Measurements from ENCODE around the gene ADIPOR1.

The ADIPOR1 gene

DNA sequence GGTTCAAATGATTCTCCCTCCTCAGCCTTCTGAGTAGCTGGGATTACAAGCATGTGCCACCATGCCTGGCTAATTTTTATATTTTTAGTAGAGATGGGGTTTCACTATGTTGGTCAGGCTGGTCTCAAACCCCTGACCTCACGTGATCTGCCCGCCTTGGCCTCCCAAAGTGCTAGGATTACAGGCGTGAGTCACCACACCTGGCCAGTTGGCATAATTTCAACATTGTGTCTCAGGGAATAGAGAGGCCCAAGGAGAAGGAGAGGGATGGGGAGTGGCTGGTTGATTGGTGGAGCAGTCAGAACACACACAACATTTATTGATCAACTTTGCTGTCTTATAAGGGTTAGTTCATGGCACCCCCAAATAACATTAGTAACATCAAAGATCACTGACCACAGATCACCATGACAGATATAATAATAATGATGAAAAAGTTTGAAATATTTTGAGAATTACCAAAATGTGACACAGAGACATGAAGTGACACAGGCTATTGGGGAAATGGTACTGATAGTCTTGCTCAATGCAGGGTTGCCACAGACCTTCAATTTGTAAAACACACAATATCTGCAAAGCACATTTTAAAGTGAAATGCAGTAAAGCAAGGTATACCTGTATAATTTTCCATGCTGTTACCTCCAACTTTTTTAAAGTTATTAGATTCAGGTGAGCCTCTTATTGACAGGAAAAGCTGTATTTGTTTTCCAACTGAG is 24.8 kb upstream of the ADIPOR1 start:
- no peak for DNase-seq (ENCODE audit: low spot score in 2 of 2)
- no peaks in the 10 kb centered on the region for H3K9me3 Mint-ChIP-seq
- no peak overlapping the region for H3K4me3 Mint-ChIP-seq
- H3K4me1 Mint-ChIP-seq = no peaks in the 10 kb centered on the region
- no peak for ATAC-seq
- H3K27ac Mint-ChIP-seq = no peak overlapping the region
- no peaks in the 10 kb centered on the region for H3K36me3 Mint-ChIP-seq

DNA sequence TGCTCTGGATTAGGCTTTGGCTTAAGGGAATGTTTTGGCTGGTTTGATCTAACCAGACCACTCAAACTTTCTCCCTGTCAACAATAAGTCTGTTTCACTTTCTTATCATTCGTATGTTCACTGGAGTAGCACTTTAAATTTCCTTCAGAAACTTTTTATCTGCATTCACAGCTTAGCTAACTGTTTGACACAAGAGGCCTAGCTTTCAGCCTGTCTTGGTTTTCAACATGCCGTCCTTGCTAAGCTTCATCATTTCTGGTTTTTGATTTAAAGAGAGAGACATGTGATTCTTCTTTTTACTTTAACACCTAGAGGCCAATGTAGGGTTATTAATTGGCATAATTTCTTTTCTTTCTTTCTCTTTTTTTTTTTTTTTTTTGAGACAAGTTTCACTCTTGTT is 23.8 kb upstream of the ADIPOR1 start:
- H3K36me3 Mint-ChIP-seq = no peaks in the 10 kb centered on the region
- H3K27ac Mint-ChIP-seq = no peak overlapping the region
- no peaks in the 10 kb centered on the region for H3K9me3 Mint-ChIP-seq
- no peak for ATAC-seq
- H3K4me3 Mint-ChIP-seq = no peak overlapping the region
- H3K4me1 Mint-ChIP-seq = no peaks in the 10 kb centered on the region
- no peak for DNase-seq (ENCODE audit: low spot score in 2 of 2)

DNA sequence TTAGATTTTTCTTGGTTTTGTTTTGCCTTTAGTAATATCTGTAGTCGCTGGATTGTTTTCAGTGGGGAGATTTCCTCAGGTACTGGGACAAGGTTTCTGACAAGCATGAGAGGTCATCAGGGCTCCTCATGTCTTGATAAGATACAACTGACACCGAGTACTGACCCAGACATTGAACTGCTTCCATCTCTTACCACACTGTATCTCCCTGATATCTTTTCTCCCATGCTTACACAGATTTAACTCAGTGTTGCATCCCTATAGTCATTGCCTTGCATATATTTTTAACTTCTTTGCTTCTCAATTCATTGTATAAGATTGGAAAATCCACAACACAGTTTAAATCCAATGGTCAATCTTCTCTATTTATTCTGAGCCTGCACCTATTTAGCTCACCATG is 21.3 kb upstream of the ADIPOR1 start:
- DNase-seq (ENCODE audit: low spot score in 2 of 2) (no peak), ATAC-seq (no peak)
- Mint-ChIP-seq H3K4me1 (no peaks in the 10 kb centered on the region), H3K9me3 (no peaks in the 10 kb centered on the region), H3K27ac (no peak overlapping the region), H3K36me3 (no peaks in the 10 kb centered on the region), H3K4me3 (no peak overlapping the region)

DNA sequence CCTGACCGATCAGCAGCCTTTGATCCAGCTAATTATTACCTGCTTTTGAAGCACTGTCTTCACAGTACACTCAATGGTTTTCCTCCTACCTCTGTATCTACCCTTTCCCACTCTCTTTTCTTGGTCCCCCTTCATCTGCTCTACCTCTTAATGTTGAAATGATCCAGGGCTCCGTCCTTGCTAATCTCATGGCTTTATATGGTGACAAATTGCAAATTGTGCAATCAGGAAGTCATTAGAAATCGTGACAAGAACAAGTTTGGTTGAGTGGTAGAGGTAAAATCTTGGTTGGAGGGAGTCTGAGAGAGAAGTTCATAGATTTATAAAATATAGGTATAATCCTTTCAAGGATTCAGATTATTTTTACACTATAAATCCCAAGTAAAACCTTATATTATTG is 18.5 kb upstream of the ADIPOR1 start:
- H3K4me1 Mint-ChIP-seq = no peaks in the 10 kb centered on the region
- no peaks in the 10 kb centered on the region for H3K9me3 Mint-ChIP-seq
- no peak overlapping the region for H3K27ac Mint-ChIP-seq
- ATAC-seq (no peak), DNase-seq (ENCODE audit: low spot score in 2 of 2) (no peak)
- no peaks in the 10 kb centered on the region for H3K36me3 Mint-ChIP-seq
- H3K4me3 Mint-ChIP-seq = no peak overlapping the region

DNA sequence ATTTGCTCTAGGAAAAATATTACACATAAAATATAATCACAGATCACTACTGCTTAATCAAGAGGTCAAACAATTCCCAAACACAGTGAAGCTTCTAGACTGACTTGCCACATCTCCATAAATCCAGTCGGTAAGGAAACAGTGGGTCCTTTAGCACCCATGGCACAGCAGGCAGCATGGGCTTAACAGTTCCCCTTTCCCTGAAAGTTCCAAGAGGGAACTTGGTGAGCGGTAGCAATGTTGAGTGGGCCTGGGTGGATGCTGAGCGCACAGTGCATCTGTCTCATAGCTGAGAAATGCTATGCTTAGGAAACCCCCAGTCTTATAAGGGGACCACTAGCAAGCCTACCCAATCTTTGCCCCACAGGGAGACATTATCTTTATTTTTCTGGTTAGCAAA is 16.7 kb upstream of the ADIPOR1 start:
- Mint-ChIP-seq H3K36me3 (no peaks in the 10 kb centered on the region), H3K27ac (no peak overlapping the region), H3K4me3 (no peak overlapping the region), H3K9me3 (no peaks in the 10 kb centered on the region), H3K4me1 (no peaks in the 10 kb centered on the region)
- ATAC-seq (no peak), DNase-seq (ENCODE audit: low spot score in 2 of 2) (no peak)

DNA sequence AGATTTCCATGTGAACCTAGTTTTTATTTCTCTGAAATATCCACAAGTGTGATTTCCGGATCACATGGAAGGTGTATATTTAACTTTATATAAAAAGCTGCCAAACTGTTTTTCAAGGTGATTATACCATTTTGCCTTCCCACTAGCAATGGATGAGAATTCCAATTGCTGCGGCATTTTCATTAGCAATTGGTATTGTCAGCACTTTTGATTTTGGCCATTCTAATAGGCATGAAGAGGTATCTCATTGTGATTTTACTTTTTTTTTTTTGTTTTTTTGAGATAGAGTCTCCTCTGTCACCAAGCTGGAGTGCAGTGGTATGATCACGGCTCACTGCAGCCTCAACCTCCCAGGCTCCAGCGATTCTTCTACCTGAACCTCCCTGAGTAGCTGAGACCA is 13.9 kb upstream of the ADIPOR1 start:
- H3K4me1 Mint-ChIP-seq = peaks cover 13% of the 10 kb centered on the region
- no peak overlapping the region for H3K4me3 Mint-ChIP-seq

DNA sequence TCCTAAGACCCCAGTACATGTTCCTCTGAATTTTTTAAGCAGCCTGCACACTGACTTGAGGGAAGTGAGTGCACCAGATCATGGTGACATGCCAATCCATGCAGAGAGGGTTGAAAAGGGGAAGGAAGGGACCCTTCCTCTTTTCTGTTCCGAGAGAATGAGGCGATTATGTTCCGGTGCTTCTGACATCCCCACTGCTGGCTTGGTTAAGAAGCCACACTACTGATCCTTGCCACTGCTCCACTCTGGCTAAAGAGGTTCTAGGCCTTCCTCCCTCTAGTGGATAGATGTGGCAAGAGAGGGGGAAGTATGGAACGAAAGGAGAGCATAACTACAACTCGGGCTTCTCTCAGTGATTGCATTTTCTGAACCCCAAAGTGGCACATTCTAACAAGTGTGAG is 10.8 kb upstream of the ADIPOR1 start:
- ATAC-seq = peak; percentile 57
- Mint-ChIP-seq H3K27ac (no peak overlapping the region), H3K4me3 (no peak overlapping the region), H3K36me3 (peaks cover 13% of the 10 kb centered on the region), H3K9me3 (no peaks in the 10 kb centered on the region), H3K4me1 (peaks cover 23% of the 10 kb centered on the region)
- no peak for DNase-seq (ENCODE audit: low spot score in 2 of 2)

More for the DNA sequence above, 13.9 kb upstream of the ADIPOR1 start:
- Mint-ChIP-seq H3K27ac (no peak overlapping the region), H3K36me3 (no peaks in the 10 kb centered on the region), H3K9me3 (no peaks in the 10 kb centered on the region)
- DNase-seq (ENCODE audit: low spot score in 2 of 2) (no peak), ATAC-seq (no peak)

DNA sequence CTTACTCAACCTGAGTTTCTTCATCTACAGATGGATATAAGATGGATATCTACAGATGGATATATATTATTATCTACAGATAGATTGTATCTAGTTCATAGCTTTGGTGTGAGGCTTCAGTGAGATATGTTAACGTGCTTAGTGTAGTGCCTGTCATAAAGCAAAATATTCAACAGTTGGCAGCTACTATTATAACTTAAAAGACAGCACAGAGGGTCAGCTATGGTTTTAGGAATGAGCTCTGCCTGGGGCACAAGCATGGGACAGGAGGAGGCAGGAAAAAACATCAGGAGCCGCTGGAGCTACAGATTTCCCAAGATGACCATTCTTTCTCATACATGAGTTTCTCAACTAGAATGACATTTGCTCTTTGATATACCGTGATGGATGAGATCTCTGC is 10.2 kb upstream of the ADIPOR1 start:
- peak overlapping the region; percentile 79 for H3K4me3 Mint-ChIP-seq
- H3K4me1 Mint-ChIP-seq = peaks cover 23% of the 10 kb centered on the region
- DNase-seq (ENCODE audit: low spot score in 2 of 2) (no peak), ATAC-seq (no peak)
- H3K9me3 Mint-ChIP-seq = no peaks in the 10 kb centered on the region
- H3K36me3 Mint-ChIP-seq = peaks cover 13% of the 10 kb centered on the region
- H3K27ac Mint-ChIP-seq = no peak overlapping the region

DNA sequence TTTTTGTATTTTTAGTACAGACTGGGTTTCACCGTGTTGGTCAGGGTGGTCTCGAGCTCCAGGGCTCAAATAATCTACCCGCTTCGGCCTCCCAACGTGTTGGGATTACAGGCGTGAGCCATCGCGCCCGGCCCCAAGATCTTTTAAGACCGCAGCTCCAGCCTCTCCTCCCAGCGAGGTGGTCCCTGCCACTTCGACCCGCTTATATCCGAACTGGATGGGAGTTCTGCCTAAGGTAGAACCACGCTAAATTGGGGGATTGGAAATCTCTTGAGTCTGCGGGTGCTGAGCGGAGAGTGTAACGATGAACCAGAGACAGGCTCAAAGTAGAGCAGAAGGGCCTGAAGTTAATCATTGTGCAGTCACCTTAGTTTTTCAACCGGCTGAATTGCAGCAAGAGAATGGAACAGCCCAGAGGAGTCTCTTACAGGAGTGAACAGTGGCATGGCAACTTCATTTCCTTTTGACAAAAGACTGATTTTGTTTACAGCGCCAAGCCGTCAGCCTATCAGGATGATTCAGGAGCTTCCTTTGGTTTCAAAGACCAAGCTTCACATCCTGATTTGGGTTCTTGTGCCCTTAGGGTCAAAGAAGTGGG is 9.7 kb upstream of the ADIPOR1 start:
- Mint-ChIP-seq H3K9me3 (no peaks in the 10 kb centered on the region), H3K4me1 (peaks cover 23% of the 10 kb centered on the region), H3K36me3 (peaks cover 15% of the 10 kb centered on the region), H3K27ac (peak overlapping the region; percentile 71), H3K4me3 (peak overlapping the region; percentile 79)
- DNase-seq (ENCODE audit: low spot score in 2 of 2) (no peak), ATAC-seq (peak; percentile 29)

DNA sequence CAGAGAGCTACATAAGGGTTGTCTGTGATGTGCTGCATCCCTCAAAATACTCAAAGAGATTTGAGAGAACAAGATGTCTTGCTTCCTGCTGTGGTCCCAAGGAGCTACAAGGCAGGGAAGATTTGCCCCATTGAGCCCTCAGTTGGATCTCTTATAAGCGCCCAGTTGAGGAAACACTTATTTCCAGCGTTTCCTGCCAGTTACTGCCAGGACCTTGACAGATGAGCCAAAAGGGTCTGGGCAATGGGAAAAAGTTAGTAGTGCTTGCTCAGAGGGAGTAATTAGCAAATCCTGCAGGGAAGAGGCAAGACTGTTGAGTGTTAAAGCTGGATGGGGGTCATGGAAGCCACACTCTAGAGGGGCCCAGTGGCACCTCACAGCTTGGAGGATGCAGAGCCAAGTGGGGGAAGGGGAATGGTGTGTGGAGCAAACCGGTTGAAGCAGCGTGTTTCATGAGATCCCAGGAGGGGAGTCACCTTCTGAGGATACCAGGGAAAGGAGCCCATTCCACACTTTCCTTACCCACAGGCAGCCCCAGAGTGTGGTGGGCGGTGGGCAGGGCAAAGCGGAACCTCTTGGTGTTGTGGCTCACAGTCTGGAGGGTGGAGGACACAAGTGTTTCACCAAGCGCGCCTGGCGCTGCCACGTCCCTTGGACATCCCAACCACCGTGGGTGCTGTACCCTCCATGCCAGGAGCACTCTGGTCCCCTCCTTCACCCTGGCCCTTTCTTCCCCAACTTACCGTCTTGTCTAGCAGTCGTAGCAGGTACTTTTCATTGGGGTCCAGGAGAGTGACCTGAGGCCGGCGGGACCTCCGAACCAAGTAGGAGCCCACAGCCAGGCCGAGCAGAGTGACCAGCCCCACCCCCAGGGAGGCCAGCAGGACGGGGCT is 8.1 kb upstream of the ADIPOR1 start:
- DNase-seq (ENCODE audit: low spot score in 2 of 2) (no peak), ATAC-seq (no peak)
- H3K9me3 Mint-ChIP-seq = no peaks in the 10 kb centered on the region
- peaks cover 23% of the 10 kb centered on the region for H3K4me1 Mint-ChIP-seq
- peak overlapping the region; percentile 79 for H3K4me3 Mint-ChIP-seq
- H3K27ac Mint-ChIP-seq = peak overlapping the region; percentile 45
- H3K36me3 Mint-ChIP-seq = peaks cover 19% of the 10 kb centered on the region

DNA sequence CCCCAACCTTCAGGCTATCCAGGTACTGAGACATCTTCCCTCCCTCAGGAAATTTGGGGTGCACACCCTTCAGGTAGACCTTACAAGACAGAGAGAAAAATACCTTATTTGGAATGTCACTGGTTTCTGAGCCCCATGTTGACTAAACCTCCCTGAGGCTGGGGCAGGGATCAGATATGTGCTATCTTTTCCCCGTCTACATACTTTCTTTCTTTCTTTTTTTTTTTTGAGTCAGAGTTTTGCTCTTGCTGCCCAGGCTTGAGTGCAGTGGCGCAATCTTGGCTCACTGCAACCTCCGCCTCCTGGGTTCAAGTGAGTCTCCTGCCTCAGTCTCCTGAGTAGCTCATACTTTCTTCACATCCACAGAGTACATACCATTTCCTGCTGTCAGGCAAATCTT is 7.3 kb upstream of the ADIPOR1 start:
- DNase-seq (ENCODE audit: low spot score in 2 of 2) = no peak
- H3K4me1 Mint-ChIP-seq = peaks cover 23% of the 10 kb centered on the region
- no peak for ATAC-seq
- H3K4me3 Mint-ChIP-seq = peak overlapping the region; percentile 79
- H3K27ac Mint-ChIP-seq = peak overlapping the region; percentile 45
- peaks cover 19% of the 10 kb centered on the region for H3K36me3 Mint-ChIP-seq
- H3K9me3 Mint-ChIP-seq = no peaks in the 10 kb centered on the region

DNA sequence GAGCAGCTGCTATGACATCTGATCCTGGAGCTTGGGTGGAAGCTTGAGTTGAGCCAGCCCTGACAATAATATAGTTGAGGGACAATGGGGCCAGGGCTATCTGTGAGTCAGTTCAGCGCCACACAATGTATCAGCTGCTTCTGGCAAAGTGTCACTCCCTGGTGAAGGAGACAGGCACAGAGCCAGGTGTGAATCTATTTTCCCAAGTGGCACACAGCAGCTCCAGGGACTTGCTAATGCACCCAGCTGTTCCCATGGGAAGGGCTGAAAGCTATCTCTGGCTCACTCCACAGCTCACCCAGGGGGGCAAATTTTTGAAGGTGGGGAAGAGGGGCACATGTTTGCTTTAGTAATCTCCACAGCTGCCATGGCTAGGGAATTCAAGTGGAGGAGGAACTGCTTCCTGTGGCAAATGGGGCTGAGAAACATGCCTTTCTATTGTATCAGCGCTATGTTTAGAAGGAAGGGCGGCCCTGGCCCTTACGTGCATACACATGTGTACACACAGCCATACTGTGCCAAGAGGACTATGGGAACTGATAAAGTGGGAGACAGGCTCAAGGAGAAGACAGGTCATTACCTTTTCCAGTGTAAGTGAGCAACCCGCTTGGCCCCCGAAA is 6.8 kb upstream of the ADIPOR1 start:
- Mint-ChIP-seq H3K27ac (peak overlapping the region; percentile 45), H3K4me3 (no peak overlapping the region), H3K4me1 (peaks cover 23% of the 10 kb centered on the region), H3K9me3 (no peaks in the 10 kb centered on the region), H3K36me3 (peaks cover 19% of the 10 kb centered on the region)
- DNase-seq (ENCODE audit: low spot score in 2 of 2) (no peak), ATAC-seq (no peak)

DNA sequence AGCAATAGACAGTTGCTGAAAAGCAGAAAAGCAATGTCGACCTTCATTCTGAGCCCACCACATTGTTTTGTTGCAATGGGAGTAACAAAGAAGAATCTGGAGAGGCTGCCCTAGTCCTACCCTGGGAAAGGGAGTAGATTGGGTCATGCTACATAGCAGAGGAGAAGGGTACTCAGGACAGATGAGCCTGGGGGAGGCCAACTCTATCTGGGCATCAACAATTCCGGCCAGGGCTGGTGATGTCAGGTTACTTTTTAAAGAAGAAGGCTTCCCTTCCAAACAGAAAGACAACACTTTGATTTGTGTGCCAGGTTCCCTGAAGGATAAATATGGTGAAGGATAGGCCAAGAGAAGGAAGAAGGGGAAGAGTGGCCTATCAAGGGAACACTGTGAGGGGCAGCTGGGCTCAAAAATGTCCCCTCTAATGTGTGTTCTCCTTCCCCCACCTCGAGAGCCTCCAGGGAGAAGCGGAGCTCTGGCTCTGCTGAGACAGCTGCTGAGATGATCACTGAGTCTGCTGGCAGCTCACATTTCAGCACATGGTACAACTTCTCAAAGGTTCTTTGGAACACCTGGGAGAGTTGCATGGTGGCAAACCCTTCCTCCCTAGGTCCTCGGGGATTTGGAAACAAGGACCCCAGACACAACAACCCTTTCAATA is 3.2 kb upstream of the ADIPOR1 start:
- no peak for DNase-seq (ENCODE audit: low spot score in 2 of 2)
- H3K4me3 Mint-ChIP-seq = no peak overlapping the region
- no peak for ATAC-seq
- H3K4me1 Mint-ChIP-seq = peaks cover 23% of the 10 kb centered on the region
- H3K36me3 Mint-ChIP-seq = peaks cover 19% of the 10 kb centered on the region
- H3K27ac Mint-ChIP-seq = no peak overlapping the region
- no peaks in the 10 kb centered on the region for H3K9me3 Mint-ChIP-seq

DNA sequence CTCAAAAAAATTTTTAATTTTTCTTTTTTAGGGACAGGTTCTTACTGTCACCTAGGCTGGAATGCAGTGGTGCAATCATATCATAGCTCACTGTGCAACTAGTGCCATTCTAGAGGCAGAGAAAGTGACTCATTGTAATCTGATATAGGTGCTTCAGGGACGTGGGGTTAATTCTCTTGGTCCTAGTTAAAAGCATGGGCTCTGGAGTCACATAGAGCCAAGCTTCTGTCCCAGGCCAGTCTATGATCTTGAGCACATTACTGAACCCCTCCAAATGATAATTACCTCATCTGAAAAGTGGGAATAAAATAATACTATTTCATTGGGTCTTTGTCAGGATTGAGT is 1.1 kb upstream of the ADIPOR1 start:
- peaks cover 7% of the 10 kb centered on the region for H3K36me3 Mint-ChIP-seq
- no peaks in the 10 kb centered on the region for H3K9me3 Mint-ChIP-seq
- ATAC-seq (no peak), DNase-seq (ENCODE audit: low spot score in 2 of 2) (no peak)
- H3K27ac Mint-ChIP-seq = no peak overlapping the region
- peaks cover 21% of the 10 kb centered on the region for H3K4me1 Mint-ChIP-seq
- peak overlapping the region; percentile 82 for H3K4me3 Mint-ChIP-seq
